CMK (cell line): ENCODE data around the gene DOLPP1.

Source experiments
- DNase-seq: peaks from one replicate; pipeline ENCODE4 v3.0.0-alpha.2; 2010; ENCODE audit warnings: low read depth

Gene DOLPP1

GRCh38 chr9:129064499-129064908 lies 16.4 kb upstream of the DOLPP1 start:
- DNase-seq = no peak

GRCh38 chr9:129068110-129068509 lies 12.8 kb upstream of the DOLPP1 start:
- no peak for DNase-seq

GRCh38 chr9:129068990-129069861 lies 11.7 kb upstream of the DOLPP1 start:
- DNase-seq = peak; percentile 98

- peak; percentile 38 for DNase-seq
These were observed 10.9 kb upstream of the DOLPP1 start for GRCh38 chr9:129069862-129070641.

- DNase-seq = peak; percentile 24
These were observed 10.0 kb upstream of the DOLPP1 start for GRCh38 chr9:129070696-129071525.

- peak; percentile 52 for DNase-seq
These were observed 9.3 kb upstream of the DOLPP1 start for GRCh38 chr9:129071526-129072126.

GRCh38 chr9:129072171-129072570 lies 8.7 kb upstream of the DOLPP1 start:
- DNase-seq = no peak

- DNase-seq = no peak
These were observed 7.5 kb upstream of the DOLPP1 start for GRCh38 chr9:129073404-129073803.

- DNase-seq = no peak
These were observed 6.8 kb upstream of the DOLPP1 start for GRCh38 chr9:129074106-129074505.

GRCh38 chr9:129075996-129076639 lies 4.8 kb upstream of the DOLPP1 start:
- no peak for DNase-seq

- DNase-seq = no peak
These were observed 4.3 kb upstream of the DOLPP1 start for GRCh38 chr9:129076640-129077037.

GRCh38 chr9:129077236-129077635 lies 3.7 kb upstream of the DOLPP1 start:
- no peak for DNase-seq

- no peak for DNase-seq
These were observed 2.0 kb upstream of the DOLPP1 start for GRCh38 chr9:129078691-129079503.

- no peak for DNase-seq
These were observed 1.1 kb upstream of the DOLPP1 start for GRCh38 chr9:129079829-129080228.

GRCh38 chr9:129080298-129080600 lies 662 bp upstream of the DOLPP1 start:
- DNase-seq = no peak

GRCh38 chr9:129081388-129081904 lies 535 bp downstream of the DOLPP1 start:
- peak; percentile 57 for DNase-seq

- DNase-seq = no peak
These were observed 3.2 kb downstream of the DOLPP1 start for GRCh38 chr9:129084087-129084486.

- DNase-seq = no peak
These were observed 8.3 kb downstream of the DOLPP1 start for GRCh38 chr9:129089246-129089645.

- no peak for DNase-seq
These were observed 12.9 kb downstream of the DOLPP1 start for GRCh38 chr9:129093602-129094386.
